ENCODE measurements around the gene CD6. TPM values are rescaled to one million over a fixed set of nuclear protein-coding genes. Genes with fewer than 3 reads are reported as not detected.

CD6 gene
- total RNA-seq, 1 donor from 2014 or later, result 0.23 TPM

DNA sequence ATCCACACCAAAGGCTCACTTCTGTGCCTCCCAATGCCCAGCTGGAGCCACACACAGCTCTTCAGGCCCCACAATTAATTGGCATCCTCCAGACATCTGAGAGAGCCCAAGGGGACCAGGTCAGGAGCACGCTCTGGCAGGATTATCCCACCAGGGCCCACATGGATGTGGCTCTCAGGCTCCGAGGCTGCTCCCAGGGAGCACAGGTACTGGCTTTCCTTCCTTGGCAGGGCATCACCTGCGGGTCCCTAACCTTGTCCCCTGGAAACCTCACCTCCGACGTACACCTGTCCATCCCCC, 54.3 kb downstream of the CD6 start:
- no peak overlapping the region for H3K4me3 ChIP-seq (ENCODE audit: low read depth, low read length)
- TF ChIP-seq, protein P1, sequence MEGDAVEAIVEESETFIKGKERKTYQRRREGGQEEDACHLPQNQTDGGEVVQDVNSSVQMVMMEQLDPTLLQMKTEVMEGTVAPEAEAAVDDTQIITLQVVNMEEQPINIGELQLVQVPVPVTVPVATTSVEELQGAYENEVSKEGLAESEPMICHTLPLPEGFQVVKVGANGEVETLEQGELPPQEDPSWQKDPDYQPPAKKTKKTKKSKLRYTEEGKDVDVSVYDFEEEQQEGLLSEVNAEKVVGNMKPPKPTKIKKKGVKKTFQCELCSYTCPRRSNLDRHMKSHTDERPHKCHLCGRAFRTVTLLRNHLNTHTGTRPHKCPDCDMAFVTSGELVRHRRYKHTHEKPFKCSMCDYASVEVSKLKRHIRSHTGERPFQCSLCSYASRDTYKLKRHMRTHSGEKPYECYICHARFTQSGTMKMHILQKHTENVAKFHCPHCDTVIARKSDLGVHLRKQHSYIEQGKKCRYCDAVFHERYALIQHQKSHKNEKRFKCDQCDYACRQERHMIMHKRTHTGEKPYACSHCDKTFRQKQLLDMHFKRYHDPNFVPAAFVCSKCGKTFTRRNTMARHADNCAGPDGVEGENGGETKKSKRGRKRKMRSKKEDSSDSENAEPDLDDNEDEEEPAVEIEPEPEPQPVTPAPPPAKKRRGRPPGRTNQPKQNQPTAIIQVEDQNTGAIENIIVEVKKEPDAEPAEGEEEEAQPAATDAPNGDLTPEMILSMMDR (conservative IDR thresholded peaks at IDR 0.05; ENCODE audit: low read depth, low read length), result no peak
- no peak for DNase-seq (ENCODE audit: low read depth)

DNA sequence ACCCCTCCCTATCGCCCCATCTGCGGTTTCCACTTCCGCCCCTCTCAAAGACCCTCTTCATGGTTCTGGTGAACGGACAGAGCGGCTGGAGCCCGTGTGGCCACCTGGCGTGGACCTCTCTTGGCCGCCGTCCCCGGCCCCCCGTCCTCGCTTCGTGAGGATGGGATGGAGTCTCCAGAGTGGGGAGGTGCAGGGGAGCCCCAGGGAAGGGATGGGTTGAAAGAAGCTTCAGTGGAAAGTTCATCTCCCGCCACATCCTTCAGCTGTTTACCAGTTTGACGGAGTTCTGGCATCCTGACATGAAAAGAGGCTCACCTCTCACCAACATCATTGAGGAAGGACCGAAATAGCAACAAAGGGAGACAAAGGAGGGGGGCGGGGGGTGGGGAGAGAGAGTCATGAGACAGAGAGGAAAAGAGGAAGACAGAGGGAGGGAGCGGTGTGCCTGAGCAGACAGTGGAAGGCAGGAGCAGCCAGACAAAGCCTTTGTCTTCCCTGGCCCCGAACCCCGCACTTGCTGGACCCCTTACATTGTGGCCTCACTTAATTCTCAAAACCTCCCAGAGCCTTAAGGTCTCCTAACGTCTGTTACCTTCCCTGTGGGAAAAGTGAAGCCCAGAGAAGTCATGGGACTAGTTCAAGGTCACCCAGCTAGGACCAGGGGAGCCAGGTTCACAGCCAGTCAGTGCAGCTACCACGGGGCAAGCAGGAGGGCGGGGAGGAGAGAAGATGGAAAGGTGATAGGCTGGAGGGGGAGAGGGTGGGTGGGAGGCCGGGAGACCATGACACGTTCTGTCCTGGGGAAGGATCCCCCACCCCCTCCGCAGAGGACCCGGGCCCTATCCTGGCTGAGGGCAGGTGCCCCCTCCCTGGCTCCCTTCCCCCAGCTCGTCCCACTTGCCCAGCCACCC, 54.9 kb downstream of the CD6 start:
- TF ChIP-seq, protein P1 (conservative IDR thresholded peaks at IDR 0.05; ENCODE audit: low read depth, low read length), result no peak
- no peak for DNase-seq (ENCODE audit: low read depth)

DNA sequence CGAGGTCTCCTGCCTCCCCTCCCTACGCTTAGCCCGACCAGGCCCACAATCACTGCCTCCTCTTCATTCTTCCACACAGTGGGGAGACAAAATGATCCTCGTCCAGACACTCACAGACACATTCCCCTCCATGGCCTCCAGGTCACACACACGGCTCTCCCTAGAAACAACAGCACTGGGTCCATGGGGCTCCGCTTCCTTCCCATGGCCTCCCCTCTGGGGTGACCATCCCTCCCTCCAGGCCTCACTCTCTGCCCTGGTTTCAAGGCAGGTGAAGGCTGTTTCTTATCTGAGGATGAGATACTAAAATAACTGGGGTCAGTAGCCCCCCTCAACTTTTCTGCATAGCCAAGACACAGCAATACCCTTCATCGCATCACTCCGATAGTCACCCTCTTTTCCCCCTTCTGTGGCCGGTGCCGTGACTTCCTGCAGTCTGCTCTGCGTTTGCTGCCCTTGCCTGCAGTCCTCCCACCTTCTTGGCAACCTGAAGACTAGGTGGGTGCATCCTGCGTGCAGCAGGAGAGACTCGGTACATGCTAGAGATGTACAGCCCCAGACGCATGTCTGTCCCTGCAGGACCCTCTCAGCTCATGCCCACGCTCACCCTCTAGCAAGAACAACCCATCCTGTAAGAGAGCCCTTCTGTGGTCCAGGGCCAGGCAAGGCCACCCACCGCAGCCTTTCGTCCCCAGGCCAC, 55.8 kb downstream of the CD6 start:
- TF ChIP-seq, protein P1 (conservative IDR thresholded peaks at IDR 0.05; ENCODE audit: low read depth, low read length), result no peak
- DNase-seq (ENCODE audit: low read depth), result no peak
- H3K4me3 ChIP-seq (ENCODE audit: low read depth, low read length), result no peak overlapping the region

More for the DNA sequence above, 54.9 kb downstream of the CD6 start:
- H3K4me3 ChIP-seq (ENCODE audit: low read depth, low read length), result no peak overlapping the region

DNA sequence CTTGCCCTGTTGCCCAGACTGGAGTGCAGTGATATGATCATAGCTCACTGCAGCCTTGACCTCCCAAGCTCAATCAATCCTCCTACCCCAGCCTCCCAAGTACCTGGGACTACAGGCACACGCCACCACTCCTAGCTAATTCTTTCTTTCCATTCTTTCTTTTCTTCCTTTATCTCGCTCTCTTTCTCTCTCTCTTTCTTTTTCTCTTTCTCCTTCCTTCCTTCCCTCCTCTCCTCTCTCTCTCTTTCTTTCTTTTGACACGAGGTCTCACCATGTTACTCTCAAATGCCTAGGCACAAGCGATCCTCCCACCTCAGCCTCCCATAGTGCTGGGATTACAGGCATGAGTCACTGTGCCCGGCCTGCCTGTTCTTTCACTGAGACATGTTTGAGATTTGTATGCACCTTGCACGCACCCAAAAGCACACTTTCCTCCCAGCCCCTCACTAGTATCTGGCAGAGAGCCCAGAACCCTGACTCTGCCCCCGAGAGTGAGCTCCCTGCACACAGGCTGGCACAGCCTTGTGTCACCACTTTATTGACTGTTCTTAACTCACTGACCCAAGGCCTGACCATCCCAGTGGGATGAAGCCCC, 56.8 kb downstream of the CD6 start:
- no peak for DNase-seq (ENCODE audit: low read depth)
- TF ChIP-seq, protein P1 (conservative IDR thresholded peaks at IDR 0.05; ENCODE audit: low read depth, low read length), result no peak
- no peak overlapping the region for H3K4me3 ChIP-seq (ENCODE audit: low read depth, low read length)

DNA sequence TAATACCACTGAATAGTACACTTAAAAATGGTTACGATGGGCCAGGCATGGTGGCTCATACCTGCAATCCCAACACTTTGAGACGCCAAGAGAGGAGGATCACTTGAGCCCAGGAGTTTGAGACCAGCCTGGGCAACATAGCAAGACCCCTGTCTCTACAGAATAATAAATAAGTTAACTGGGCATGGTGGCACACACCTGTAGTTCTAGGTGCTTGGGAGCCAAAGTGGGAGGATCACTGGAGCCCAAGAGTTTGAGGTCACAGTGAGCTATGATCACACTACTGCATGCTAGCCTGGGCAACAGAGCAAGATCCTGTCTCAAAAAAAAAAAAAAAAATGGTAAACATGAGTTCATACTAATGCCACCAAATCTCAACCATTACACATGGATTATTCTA, 61.3 kb downstream of the CD6 start:
- DNase-seq (ENCODE audit: low read depth), result no peak
- H3K4me3 ChIP-seq (ENCODE audit: low read depth, low read length), result no peak overlapping the region
- TF ChIP-seq, protein P1 (conservative IDR thresholded peaks at IDR 0.05; ENCODE audit: low read depth, low read length), result no peak

DNA sequence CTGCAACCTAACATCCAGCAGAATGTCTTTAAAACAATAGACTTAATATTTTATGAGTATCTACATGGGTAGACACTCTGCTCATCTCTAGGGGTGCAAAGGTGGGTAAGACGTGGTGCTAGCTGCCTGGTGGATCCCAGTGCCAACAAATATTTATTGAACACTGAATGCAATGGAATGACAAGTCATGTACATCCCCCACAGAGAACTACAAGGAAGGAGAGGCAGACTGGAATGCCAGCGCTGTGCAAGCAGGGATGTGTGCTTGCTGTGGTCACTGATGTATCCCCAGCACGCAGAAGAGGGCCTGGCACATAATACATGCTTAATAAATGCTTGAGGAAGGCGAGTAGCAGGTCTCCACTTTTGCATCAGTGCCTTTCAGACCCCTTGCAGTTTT, 61.9 kb downstream of the CD6 start:
- no peak overlapping the region for H3K4me3 ChIP-seq (ENCODE audit: low read depth, low read length)
- TF ChIP-seq, protein P1 (conservative IDR thresholded peaks at IDR 0.05; ENCODE audit: low read depth, low read length), result no peak
- no peak for DNase-seq (ENCODE audit: low read depth)

Measured in epithelial cell of proximal tubule (primary cell).